CD4-positive, alpha-beta T cell treated with Interleukin-15 for 1 hour (primary cell): ENCODE results near the gene TP53AIP1.

Source experiments
- DNase-seq: peaks from one replicate; pipeline ENCODE4 v3.0.0-alpha.2; 2020

The TP53AIP1 gene

DNA sequence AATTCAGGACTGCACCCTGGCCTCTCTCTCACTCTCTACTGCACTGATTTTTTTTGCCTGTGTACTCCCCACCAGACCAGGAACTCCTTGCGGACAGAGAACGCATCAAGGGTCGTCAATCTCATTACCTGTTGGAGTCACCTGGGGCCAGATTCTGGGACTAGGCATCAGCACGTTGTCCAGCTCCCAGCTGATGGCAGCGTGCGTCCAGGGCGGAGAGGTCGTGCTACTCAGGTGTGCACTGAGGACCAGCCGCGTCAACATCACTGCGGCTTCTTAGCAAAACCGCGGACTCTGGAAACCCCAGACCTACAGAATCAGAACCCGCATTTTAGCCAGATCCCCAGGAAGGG is 38.4 kb downstream of the TP53AIP1 start:
- DNase-seq: no peak

DNA sequence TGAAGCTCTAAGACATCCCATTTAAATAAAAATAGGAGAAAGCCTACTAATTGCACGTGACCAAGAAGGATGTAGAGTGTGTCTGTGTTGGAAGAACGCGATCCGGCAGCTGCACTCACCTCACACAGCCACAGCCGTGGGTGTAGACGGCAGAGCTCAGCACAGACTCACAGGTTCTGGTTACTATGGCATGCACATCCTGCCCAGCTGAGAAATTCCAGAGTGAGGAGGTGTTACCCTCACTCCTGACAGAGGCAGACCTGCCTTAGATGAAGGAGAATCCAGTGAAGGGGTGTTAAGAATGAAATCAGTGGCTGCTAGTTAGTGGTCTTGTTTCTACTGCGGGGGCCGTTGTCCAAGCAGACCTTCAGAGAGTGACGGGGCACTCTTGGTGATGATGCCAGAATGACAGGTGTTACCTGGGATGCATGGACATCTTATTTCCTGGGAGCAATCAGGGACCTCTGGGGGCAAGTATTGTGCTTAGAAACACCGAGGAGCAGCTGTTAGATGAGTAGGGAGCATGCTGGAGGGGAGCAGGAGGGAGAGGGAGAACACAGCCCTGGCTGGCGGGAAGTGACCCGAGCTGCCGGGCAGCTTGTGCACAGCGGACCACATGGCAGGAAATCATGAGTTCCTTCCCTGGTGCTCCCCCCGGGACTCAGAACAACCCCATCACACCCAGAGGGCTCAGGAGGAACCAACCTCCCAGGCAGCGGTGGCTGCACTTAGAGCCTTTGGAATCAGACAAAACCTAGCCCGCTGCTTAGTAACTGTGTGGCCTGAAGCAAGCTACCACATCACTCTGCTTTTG is 39.2 kb downstream of the TP53AIP1 start:
- DNase-seq: no peak

DNA sequence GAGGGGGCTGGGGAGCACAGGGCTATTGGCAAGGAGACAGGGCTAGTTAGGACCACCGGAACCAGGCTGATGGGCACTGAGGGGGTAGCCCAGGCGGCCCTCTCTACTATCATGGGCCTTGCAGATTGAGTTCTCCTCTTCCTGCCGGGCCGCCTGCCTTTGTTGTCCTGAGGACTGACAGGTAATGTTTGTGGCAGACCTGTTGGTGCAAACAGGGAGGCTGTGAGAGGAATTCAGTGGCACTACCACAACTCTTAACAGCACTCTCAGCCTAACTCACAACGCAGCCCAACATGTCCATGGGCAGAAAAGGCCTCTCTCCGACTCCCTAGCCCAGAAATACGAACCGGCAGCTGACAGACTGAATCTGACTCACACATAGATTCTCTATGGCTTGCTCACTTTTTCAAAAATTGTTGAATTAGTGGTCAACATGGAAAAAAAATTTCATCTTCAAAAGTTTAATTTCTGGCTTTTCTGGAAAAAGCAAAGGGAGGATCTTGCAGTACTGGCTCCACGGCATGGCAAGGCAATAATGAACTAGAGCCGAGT is 40.1 kb downstream of the TP53AIP1 start:
- no peak for DNase-seq

- DNase-seq: no peak
Observed at GRCh38 chr11:128901653-128902514, 40.8 kb downstream of the TP53AIP1 start.

DNA sequence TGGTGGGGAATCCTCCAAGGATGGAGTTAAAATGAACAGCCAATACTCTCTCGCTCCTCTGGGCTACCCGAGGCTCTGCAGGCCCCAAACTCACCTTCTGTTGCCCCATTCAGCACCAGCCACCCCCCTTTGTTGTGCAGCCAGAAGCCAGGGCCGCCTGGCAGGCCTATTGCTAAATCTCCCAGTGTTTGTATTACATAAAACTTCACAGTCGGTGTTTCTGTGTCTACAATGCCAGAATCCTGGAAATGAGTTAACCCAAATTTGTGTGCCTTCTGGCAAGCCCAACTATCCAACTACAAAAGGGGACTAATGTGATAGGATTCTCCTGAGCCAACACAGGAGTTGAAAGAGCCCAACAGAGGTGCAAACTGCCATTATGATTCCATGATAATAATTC is 42.2 kb downstream of the TP53AIP1 start:
- no peak for DNase-seq

DNA sequence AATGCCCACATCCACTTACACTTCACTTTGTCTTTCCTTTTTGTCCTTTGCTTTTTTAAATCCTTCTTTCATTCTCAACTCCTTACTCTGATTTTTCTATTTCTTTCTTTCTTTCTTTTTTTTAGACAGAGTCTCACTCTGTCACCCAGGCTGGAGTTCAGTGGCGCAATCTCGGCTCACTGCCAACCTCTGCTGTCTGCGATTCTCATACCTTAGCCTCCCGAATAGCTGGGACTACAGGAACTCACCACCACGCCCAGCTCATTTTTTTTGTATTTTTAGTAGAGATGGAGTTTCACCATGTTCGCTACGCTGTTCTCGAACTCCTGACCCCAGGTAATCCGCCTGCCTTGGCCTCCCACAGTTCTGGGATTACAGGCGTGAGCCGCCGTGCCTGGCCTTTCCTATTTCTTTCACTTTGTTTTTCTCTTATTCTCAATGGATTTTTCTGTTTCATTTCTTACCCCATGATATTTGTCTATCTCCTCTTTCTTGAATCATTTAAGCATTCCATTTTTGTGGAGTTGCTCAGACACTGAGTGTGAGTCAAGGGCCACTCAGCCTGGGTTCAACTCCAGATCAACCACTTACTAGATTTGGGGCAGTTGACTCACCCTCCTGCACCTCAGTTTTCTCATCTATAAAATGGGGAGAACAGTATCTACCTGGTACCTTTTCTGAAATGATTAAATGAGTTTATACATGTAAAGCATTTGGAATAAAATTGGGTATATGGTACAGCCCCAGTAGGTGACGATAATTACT is 43.9 kb downstream of the TP53AIP1 start:
- DNase-seq: no peak

GRCh38 chr11:128897826-128898225 is 44.8 kb downstream of the TP53AIP1 start:
- no peak for DNase-seq

GRCh38 chr11:128896356-128896755 is 46.3 kb downstream of the TP53AIP1 start:
- no peak for DNase-seq

DNA sequence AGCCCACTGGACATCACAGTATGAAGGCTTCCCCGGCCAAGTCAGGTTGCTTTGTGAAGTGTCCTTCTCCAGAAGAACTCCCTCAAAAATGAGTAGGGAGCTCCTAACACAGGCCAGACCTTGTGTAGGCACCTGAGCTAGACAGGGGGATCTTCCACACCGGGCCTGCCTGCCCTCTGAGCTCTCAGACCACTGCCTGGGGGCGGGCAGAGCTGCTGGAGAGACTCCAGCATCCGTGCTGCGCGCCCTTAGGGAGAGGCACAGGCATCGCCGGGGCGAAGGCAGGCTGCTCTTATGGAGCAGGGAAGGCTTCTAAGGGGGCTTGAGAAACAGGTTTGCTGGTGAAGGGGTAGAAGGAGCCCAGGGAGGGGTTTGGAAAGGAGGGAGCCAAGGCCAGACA is 47.1 kb downstream of the TP53AIP1 start:
- no peak for DNase-seq

DNA sequence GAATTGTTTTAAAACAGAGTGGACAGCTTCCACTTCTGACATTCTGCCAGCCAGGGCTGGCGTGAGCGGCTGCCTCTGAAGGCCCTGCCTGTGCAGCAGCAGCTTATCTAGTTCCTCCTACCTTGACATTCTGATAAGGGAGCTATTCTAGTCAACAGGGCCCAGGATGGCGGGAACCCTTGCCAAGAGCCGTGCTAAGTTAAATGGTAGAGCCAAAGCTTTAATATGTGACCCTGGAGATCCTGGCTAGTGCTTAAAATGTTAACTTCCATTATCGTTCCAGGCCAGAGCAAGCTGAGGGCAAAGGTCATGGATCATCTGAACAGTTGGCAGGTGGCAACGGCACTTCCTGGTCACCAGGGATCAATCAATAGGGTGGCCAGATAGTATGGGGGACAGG is 48.0 kb downstream of the TP53AIP1 start:
- DNase-seq: no peak

DNA sequence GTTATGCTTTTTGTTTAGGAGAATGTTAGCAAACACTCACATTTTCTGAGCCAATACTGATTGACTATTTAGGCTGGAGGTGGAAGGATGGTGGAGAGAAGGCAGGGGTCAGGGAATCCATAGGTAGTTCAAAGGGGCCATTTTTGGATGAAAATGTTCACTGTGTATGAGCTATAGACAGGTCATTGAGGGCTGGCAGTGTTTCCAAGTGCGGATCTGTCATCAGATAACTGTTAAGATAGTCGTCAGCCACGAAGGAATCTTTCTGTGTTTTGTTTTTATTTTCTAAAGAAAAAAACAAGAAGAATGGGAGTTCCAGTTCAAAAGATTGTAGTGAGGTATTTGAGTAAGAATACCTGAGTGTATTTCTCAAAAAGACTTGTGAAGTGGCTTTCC is 48.4 kb downstream of the TP53AIP1 start:
- no peak for DNase-seq

DNA sequence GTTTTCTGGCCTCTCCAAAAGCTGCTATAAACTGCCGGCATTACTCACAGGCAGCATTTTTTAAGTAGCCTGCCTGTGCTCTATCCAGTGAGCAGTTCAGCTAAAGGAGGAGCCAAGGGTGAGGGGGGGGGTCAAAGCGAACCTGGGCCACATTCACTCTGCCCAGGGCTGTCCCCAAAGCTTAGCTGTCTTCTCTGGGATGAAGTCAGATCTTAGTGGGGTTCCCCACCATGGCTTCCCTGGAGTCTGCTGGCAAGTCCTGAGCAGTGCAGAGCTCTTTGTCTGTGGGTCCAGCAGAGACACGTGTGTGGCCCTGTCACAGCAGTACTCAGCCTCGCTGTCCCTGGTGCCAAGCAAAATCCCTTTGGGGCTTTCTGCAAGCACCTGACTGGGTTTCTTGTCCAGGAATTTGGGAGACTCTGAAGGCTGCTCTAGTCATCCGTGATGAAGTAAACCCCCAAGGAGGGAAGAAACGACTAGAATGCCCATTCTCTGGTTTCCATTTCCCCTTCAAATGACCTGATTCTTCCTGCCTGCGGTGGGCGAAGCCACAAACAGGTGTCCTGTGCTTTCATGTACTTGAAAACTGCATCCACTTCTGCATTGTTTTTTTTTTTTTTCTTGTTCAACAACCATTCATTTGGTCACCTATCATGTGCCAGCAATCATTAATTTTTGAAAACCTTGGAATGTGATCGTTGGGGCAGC is 48.9 kb downstream of the TP53AIP1 start:
- DNase-seq: no peak

DNA sequence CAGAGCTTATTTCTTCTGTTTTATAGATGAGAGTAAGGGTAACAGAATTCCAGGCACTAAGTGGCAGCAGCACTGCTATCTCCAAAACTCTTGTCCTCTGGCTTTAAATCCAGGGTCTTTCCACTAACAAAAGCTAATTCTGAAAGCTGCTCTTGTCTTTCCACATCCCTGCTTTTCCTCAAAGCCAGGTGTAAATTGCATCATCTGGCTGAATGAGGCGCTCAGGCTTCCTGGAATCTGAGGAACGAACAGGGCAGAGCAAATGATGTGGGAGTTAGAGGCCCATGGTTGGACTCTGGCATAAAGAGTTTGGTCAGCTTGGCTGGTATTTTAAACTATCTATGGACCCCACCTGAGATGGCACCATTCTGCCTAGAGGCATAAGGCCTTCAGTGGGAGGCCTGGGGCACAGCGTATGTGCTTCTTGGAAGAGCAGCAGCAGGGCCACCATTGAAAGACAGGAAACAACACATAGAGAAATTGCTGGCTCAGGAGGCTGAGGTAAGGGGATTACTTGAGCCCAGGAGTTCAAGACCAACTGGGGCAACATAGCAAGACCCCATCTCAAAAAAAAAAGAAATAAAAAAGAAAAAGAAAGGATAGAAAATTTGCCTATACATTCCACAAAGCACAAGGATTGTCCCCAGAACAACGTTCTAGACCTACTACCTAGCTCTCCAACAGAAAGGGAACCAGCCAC is 49.7 kb downstream of the TP53AIP1 start:
- no peak for DNase-seq

GRCh38 chr11:128891913-128892398 is 50.7 kb downstream of the TP53AIP1 start:
- no peak for DNase-seq

DNA sequence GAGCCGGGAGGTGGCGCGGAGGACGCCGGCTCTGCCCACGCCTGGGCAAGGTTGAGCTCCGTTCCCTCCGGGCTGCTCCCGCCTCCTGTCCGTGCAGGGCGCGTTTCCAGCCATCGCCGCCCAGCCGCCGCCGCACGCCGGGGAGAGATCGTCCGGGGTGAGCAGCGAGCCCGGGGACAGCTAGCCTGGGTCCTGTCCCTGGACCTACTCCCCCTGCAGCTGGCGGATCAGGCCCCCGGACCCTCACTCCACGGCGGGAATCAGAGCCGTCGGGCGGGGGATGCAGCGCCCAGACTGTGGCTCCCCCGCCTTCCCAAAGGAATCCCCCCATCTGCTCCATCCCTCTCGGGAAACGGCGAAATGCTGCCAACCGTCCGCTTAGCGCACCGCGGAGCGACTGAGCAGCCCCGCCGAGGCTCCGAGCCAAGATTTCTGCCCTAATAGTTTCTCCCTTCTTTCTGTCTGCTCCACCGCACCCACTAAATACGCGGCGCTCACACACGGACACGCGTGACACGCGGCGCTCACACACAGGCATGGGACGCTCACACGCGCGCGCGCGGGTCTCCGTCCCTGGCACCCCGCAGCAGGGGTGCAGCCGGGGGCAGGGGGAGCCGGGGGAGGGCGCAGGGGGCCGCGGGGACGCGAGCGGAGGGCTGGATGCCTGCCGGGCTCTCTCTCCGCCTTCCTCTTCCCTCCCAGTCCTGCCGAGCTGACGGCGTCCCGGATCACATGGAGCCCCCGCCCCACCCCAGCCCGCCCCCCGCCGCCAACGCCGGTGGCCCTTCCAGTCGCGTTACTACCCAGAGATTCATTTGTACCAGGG is 51.9 kb downstream of the TP53AIP1 start, which contains the start of gene KCNJ5:
Gene KCNJ5 (plus strand): TSS at position 814 of the 826 bp plus-strand sequence. CDS start 19,918 bp downstream, outside the sequence.
- no peak for DNase-seq

DNA sequence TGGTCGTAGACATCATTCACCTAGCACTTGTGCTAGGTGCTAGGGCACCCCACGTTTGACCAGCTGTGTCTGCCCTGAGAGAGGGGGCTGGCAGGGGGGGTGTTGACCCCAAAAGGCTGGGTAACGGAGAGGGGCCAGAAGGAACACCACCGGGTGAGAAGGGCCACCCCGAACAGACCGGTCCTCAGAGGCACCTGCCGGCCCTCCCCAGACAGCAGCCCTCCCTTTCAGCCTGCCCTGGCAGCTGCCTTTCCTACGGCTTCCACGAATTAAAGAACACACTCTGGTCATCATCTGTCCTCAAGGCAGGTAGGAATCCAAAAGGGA is 52.5 kb downstream of the TP53AIP1 start:
- DNase-seq: no peak

GRCh38 chr11:128889657-128890213 is 52.9 kb downstream of the TP53AIP1 start:
- no peak for DNase-seq

DNA sequence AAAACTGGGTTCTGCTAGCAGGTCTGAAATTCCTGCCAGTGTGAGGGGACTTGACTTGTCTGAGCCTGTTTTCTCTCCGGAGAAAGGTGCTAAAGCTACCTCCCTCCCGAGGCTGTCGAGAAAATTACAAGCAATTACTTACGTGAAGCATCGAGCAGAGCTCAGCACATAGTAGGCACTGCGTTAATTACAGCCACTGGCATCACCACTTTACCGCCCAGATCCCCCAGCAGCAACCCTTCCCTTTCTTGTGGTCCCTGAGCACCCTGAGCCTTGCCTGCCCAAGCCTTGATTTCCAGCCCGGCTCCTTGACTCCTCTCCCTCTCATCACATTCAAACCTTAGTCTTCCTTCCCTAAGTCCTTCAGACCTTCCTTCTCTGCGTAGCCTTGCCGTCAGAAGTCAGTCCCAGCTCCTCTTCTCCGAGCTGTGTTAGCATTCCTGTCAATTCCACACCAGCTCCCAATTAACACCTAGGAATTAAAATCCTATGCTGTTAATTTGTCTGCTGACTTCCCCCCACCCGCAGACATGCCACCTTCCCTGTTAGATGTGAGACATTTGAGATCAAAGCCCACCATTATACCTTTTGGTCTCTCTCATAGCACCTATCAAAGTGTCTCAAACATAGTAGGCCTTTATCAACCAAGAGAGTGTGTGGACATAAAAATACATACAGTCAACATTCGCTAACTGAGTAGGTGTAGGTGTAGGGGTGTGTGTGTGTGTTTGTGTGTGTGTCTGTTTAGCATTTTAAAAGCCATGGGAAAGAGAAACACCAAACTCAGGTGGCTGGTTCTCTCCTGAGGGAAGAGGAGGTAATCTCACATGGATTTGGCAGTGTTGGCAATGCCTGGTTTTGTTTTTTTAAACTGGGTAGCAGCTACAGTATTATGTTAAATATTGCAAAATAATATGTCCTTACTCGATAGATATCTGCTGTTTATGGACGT is 54.4 kb downstream of the TP53AIP1 start:
- DNase-seq: no peak
